Measurements from ENCODE around the gene ARHGEF25.

DNA sequence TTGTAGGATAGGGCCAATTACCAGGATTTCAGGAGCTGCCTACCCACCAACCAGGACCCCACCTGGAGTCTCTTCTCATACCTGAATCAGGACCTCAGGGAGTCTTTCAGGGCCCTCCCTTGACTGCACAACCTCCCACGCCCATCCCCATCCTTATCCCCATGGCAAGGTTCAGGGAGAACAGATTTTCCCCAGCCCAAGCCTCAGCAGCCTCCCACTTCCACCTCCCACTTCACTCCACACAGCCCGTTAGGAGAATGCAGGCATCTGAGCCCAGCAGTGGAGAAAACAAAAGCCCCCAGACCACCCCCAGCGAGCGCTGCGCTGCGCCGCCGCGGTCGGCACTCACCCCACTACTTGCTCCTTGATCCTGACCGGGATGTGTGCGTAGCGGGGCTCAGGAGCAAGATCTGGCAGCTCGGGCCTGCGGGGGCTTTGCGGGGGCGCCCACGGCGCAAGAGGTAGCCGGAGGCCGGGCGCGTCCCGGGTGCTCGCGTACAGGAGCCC lies 20.4 kb downstream of the ARHGEF25 start:
- TF ChIP-seq, protein P1, sequence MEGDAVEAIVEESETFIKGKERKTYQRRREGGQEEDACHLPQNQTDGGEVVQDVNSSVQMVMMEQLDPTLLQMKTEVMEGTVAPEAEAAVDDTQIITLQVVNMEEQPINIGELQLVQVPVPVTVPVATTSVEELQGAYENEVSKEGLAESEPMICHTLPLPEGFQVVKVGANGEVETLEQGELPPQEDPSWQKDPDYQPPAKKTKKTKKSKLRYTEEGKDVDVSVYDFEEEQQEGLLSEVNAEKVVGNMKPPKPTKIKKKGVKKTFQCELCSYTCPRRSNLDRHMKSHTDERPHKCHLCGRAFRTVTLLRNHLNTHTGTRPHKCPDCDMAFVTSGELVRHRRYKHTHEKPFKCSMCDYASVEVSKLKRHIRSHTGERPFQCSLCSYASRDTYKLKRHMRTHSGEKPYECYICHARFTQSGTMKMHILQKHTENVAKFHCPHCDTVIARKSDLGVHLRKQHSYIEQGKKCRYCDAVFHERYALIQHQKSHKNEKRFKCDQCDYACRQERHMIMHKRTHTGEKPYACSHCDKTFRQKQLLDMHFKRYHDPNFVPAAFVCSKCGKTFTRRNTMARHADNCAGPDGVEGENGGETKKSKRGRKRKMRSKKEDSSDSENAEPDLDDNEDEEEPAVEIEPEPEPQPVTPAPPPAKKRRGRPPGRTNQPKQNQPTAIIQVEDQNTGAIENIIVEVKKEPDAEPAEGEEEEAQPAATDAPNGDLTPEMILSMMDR (IDR thresholded peaks at IDR 0.05) = no peak
- no peak for TF ChIP-seq POLR2A (IDR thresholded peaks at IDR 0.05)
- TF ChIP-seq EP300 (IDR thresholded peaks at IDR 0.05) = no peak
- TF ChIP-seq POLR2AphosphoS5 (IDR thresholded peaks at IDR 0.05) = no peak

All from upper lobe of left lung (tissue), 4 donors.